Erythroblast (primary cell): ENCODE measurements around the gene AIPL1.
"Not testable (repeated sequence)": the region's sequence is repeated elsewhere in the genome, so short reads cannot be mapped to it uniquely, and the experiment has no call there.

ENCODE experiments used
- GATA1 ChIP-seq: IDR thresholded peaks from 2 replicates; pipeline ENCODE4 v1.6.1; 2011; ENCODE audit warnings: low read depth, mild to moderate bottlenecking, control low read depth, low read length, moderate library complexity
- POLR2A ChIP-seq: IDR thresholded peaks from 2 replicates; pipeline ENCODE4 v1.6.1; 2011; ENCODE audit warnings: mild to moderate bottlenecking, low read length

GRCh38 chr17:6482796-6483195 lies 47.9 kb upstream of the AIPL1 start:
- not testable (repeated sequence) for TF ChIP-seq POLR2A, GATA1
